ENCODE measurements around the gene ITGB4.
A peak's percentile ranks its signal among the peaks of the same experiment; 100 is the strongest.

Gene ITGB4

DNA sequence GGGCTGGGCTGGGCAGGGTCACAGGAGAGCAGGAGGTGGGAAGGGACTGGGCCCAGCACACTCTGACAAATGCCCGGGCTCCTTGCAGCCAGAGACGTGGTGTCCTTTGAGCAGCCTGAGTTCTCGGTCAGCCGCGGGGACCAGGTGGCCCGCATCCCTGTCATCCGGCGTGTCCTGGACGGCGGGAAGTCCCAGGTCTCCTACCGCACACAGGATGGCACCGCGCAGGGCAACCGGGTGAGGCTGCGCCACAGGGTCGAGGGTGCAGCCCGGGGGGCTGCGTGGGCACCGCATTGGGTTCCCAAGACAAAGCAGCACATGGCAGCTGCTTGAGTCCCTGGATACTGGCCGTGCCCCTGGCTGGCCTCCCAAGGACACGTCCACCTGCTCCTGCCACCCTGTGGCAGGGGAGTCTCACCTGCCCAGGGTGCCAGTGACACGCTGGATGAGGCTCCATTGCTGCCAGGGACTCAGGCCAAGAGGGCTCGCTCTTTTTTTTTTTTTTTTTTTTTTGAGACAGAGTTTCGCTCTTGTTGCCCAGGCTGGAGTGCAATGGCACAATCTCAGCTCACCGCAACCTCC lies 22.5 kb downstream of the ITGB4 start:
- no peak overlapping the region for H2AFZ ChIP-seq
- no peaks in the 10 kb centered on the region for H3K27me3 ChIP-seq (ENCODE audit: control insufficient read depth, insufficient read depth, low read length)
- H3K9ac ChIP-seq: no peak overlapping the region
- no peaks in the 10 kb centered on the region for H3K4me1 ChIP-seq
- TF ChIP-seq, protein P1, sequence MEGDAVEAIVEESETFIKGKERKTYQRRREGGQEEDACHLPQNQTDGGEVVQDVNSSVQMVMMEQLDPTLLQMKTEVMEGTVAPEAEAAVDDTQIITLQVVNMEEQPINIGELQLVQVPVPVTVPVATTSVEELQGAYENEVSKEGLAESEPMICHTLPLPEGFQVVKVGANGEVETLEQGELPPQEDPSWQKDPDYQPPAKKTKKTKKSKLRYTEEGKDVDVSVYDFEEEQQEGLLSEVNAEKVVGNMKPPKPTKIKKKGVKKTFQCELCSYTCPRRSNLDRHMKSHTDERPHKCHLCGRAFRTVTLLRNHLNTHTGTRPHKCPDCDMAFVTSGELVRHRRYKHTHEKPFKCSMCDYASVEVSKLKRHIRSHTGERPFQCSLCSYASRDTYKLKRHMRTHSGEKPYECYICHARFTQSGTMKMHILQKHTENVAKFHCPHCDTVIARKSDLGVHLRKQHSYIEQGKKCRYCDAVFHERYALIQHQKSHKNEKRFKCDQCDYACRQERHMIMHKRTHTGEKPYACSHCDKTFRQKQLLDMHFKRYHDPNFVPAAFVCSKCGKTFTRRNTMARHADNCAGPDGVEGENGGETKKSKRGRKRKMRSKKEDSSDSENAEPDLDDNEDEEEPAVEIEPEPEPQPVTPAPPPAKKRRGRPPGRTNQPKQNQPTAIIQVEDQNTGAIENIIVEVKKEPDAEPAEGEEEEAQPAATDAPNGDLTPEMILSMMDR (IDR thresholded peaks at IDR 0.05): no peak
- H3K79me2 ChIP-seq: no peaks in the 10 kb centered on the region
- H3K4me2 ChIP-seq (ENCODE audit: low read length): no peak overlapping the region
- no peaks in the 10 kb centered on the region for H3K9me3 ChIP-seq (ENCODE audit: control insufficient read depth, low read length)
- no peak overlapping the region for H3K4me3 ChIP-seq (ENCODE audit: low read depth, low read length)
- no peaks in the 10 kb centered on the region for H3K36me3 ChIP-seq (ENCODE audit: control insufficient read depth, insufficient read depth, low read length)
- no peak overlapping the region for H3K27ac ChIP-seq

DNA sequence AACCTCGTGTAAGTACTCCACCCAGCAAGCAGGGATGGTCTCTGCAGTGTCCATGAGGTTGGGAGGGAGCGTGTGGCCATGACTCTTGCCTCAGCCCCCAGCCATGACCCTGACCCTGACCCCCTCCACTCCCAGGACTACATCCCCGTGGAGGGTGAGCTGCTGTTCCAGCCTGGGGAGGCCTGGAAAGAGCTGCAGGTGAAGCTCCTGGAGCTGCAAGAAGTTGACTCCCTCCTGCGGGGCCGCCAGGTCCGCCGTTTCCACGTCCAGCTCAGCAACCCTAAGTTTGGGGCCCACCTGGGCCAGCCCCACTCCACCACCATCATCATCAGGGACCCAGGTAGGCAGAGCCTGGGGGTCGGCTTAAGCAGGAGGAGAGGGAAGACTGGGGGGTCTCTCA lies 27.4 kb downstream of the ITGB4 start:
- TF ChIP-seq, protein P1 (IDR thresholded peaks at IDR 0.05): no peak

DNA sequence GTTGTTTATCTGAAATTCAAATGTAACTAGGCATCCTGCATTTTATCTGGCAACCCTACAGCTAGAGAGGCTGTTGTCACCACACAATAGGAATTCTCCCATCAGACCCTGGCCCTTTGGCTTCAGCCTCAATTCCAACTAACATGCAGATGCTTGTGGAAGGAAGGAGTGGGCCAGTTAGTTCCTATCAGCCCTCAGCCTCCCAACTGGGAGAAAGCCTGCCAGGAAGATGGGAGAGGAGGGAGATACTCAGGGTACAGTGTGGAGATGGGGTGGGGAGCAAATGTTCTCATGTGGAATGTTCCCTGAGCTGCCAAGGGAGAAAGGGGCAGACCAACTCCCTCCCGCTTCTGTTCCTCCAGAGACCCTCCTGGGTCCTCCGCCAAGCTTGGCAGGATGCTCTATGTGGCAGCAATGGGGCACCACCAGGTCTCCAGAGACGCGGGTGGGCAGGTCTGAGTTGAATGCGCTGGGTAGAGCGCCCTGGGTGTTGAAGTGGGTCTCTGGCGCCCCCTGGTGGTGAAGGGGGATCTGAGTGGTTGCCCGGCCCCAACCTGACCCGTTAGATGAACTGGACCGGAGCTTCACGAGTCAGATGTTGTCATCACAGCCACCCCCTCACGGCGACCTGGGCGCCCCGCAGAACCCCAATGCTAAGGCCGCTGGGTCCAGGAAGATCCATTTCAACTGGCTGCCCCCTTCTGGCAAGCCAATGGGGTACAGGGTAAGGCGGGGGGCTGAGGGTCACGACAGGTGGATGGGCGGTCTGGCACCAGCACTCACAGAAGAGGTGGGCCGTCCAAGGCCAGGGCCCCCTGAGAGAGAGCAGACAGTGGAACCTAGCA lies 28.5 kb downstream of the ITGB4 start:
- Histone ChIP-seq H3K36me3 (ENCODE audit: control insufficient read depth, insufficient read depth, low read length) (no peaks in the 10 kb centered on the region), H3K27ac (no peak overlapping the region), H2AFZ (peak overlapping the region; percentile 58), H3K79me2 (no peaks in the 10 kb centered on the region), H3K4me1 (peaks cover 9% of the 10 kb centered on the region), H3K27me3 (ENCODE audit: control insufficient read depth, insufficient read depth, low read length) (no peaks in the 10 kb centered on the region), H3K9ac (no peak overlapping the region), H3K9me3 (ENCODE audit: control insufficient read depth, low read length) (no peaks in the 10 kb centered on the region), H3K4me2 (ENCODE audit: low read length) (no peak overlapping the region), H3K4me3 (ENCODE audit: low read depth, low read length) (no peak overlapping the region)
- TF ChIP-seq, protein P1 (IDR thresholded peaks at IDR 0.05): peak; percentile 96

More for the DNA sequence above, 27.4 kb downstream of the ITGB4 start:
- Histone ChIP-seq H3K9me3 (ENCODE audit: control insufficient read depth, low read length) (no peaks in the 10 kb centered on the region), H3K79me2 (no peaks in the 10 kb centered on the region), H3K9ac (no peak overlapping the region), H2AFZ (no peak overlapping the region), H3K27me3 (ENCODE audit: control insufficient read depth, insufficient read depth, low read length) (no peaks in the 10 kb centered on the region), H3K4me3 (ENCODE audit: low read depth, low read length) (no peak overlapping the region), H3K36me3 (ENCODE audit: control insufficient read depth, insufficient read depth, low read length) (no peaks in the 10 kb centered on the region), H3K4me2 (ENCODE audit: low read length) (no peak overlapping the region), H3K4me1 (no peaks in the 10 kb centered on the region), H3K27ac (no peak overlapping the region)

DNA sequence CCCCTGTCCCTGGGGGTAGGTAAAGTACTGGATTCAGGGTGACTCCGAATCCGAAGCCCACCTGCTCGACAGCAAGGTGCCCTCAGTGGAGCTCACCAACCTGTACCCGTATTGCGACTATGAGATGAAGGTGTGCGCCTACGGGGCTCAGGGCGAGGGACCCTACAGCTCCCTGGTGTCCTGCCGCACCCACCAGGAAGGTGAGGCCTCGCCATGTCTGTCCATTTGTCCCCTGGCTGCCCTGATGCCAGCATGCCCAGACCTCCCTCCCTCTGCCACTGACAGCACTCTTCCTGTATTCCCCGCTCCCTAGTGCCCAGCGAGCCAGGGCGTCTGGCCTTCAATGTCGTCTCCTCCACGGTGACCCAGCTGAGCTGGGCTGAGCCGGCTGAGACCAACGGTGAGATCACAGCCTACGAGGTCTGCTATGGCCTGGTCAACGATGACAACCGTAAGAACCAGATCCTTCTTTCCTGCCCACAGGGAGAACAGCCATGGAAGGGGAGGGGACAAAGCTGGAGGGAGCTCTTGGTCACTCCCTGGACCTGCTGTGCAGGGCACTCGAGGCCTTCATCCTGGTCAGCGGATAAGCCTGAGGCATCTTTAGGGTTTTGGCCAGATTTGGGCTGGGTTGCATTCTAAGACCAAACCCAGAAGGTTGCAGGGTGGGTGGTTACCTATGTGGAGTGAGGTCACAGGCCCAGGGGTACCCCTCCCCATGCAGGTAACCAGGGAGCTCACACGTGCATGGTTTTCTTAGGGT lies 29.6 kb downstream of the ITGB4 start:
- Histone ChIP-seq H3K36me3 (ENCODE audit: control insufficient read depth, insufficient read depth, low read length) (no peaks in the 10 kb centered on the region), H3K9me3 (ENCODE audit: control insufficient read depth, low read length) (no peaks in the 10 kb centered on the region), H3K4me1 (peaks cover 10% of the 10 kb centered on the region), H3K27ac (no peak overlapping the region), H2AFZ (no peak overlapping the region), H3K4me3 (ENCODE audit: low read depth, low read length) (no peak overlapping the region), H3K9ac (no peak overlapping the region), H3K27me3 (ENCODE audit: control insufficient read depth, insufficient read depth, low read length) (no peaks in the 10 kb centered on the region), H3K4me2 (ENCODE audit: low read length) (no peak overlapping the region), H3K79me2 (no peaks in the 10 kb centered on the region)
- TF ChIP-seq, protein P1 (IDR thresholded peaks at IDR 0.05): no peak
